ENCODE data around the gene APPL2. TPM values are rescaled to one million over a fixed set of nuclear protein-coding genes. Genes with fewer than 3 reads are reported as not detected.
A peak's percentile ranks its signal among the peaks of the same experiment; 100 is the strongest.

APPL2 gene
- total and polyA plus RNA-seq, 4 experiments from 2014 or later = 8.8 to 61.0 (median 35.6) TPM

DNA sequence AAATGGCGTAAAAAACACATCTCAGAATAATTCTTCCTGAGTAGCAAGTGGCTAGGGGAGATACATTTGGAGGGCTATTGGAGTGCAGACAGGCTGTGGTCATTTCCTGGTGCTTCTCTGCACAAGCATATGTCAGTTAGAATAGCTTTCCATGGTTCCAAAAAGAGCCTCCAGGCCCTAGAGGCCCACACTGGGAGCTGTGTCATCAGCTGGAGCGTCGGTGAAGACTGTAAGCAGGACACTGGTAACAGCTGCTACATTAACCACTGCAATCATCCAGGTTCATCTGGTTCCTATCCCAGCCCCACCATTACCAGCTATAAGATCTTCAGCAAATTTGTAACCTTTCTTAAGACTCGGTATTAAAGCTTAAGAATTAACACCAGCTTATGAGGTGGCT is 31.7 kb upstream of the APPL2 start:
- Mint-ChIP-seq H3K27me3 (peaks cover 5 to 16% of the 10 kb centered on the region in 2 donors), H3K9me3 (no peaks in the 10 kb centered on the region), H3K4me3 (no peak overlapping the region), H3K4me1 (no peaks in the 10 kb centered on the region), H3K36me3 (no peaks in the 10 kb centered on the region), H3K27ac (no peak overlapping the region)
- H3K27me3 ChIP-seq (ENCODE audit: insufficient read depth, low read length) = no peaks in the 10 kb centered on the region
- H3K9me3 ChIP-seq (ENCODE audit: control insufficient read depth in 1 of 2, low read length in 2 of 2) = no peaks in the 10 kb centered on the region
- intact Hi-C loops (cut with micrococcal nuclease) = no loop called here
- H3K27ac ChIP-seq (ENCODE audit: low read depth, low read length) = no peak overlapping the region
- ChIA-PET POLR2A (ENCODE audit: partially characterized antibody) (interaction anchor here (1.1 kb wide), 1 partner anchor 32 kb away, joined by 4 read pairs; the partner anchor contains the start of gene APPL2), CTCF (ENCODE audit: partially characterized antibody) (interaction anchor here (0.8 kb wide), 1 partner anchor 116 kb away, joined by 3 read pairs; no protein-coding TSS in a partner anchor)
- no peaks in the 10 kb centered on the region for H3K4me1 ChIP-seq (ENCODE audit: insufficient read depth, low read length)
- no peaks in the 10 kb centered on the region for H3K36me3 ChIP-seq (ENCODE audit: insufficient read depth, low read length)
- no peak overlapping the region for H3K4me3 ChIP-seq (ENCODE audit: low read length in 2 of 2)
- DNase-seq = no peak

DNA sequence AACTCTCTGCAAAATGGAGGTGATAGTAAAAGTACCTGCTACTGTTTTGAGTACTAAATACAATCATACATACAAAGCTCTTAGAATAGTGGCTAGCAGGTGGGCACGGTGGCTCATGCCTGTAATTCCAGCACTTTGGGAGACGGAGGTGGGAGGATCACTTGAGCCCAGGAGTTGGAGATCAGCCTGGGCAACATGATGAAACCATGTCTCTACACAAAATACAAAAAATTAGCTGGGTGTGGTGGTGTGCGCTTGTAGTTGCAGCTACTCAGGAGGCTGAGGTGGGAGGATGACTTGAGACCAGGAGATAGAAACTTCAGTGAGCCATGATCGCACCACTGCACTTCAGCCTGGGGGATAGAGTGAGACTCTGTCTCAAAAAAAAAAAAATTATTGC is 28.8 kb upstream of the APPL2 start:
- H3K27ac ChIP-seq (ENCODE audit: low read depth, low read length) = no peak overlapping the region
- no peaks in the 10 kb centered on the region for H3K36me3 ChIP-seq (ENCODE audit: insufficient read depth, low read length)
- intact Hi-C loops (cut with micrococcal nuclease) = no loop called here
- no peak for DNase-seq
- CTCF ChIA-PET (ENCODE audit: partially characterized antibody) = no interaction called here
- H3K4me1 Mint-ChIP-seq = no peaks in the 10 kb centered on the region
- no peak overlapping the region for H3K4me3 ChIP-seq (ENCODE audit: low read length in 2 of 2)
- H3K9me3 ChIP-seq (ENCODE audit: control insufficient read depth in 1 of 2, low read length in 2 of 2) = no peaks in the 10 kb centered on the region
- no peaks in the 10 kb centered on the region for H3K4me1 ChIP-seq (ENCODE audit: insufficient read depth, low read length)
- POLR2A ChIA-PET (ENCODE audit: partially characterized antibody) = no interaction called here
- H3K9me3 Mint-ChIP-seq = no peaks in the 10 kb centered on the region
- H3K27me3 ChIP-seq (ENCODE audit: insufficient read depth, low read length) = peaks cover 4% of the 10 kb centered on the region
- H3K27me3 Mint-ChIP-seq = peaks cover 12 to 24% of the 10 kb centered on the region in 2 donors
- H3K27ac Mint-ChIP-seq = no peak overlapping the region
- no peaks in the 10 kb centered on the region for H3K36me3 Mint-ChIP-seq
- H3K4me3 Mint-ChIP-seq = no peak overlapping the region

DNA sequence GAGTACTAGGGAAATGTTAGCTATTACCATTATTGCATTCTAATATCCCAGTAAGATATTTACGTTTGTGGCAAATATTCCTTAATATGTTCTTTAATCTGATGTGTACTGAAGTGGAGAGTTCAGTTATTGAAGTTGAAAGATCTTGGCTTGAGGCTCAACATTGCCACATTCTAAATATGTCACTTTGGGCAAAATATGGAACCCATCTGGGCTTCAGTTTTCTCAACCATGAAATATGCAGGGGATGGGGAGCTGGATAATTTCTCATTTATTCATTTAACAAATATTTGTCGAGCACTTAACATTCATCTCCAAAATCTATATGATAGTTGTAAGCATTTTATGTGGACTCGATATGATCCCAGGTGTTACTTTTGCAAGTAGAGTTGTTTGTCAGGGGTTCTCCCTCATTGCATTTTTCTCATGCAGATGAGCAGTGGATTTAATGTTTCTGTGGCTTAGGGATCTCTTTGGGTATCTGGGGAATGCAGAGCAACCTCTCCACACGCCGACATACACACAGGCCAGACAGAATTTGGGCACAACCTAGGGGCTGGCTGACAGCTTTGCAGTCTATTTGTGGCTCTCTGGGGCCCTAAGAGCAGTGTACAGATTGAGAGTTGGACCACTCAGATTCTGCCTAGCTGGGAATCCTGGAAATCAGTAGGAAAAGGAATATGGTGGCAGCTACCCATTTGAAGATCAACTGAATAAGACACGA is 26.6 kb upstream of the APPL2 start:
- H3K36me3 ChIP-seq (ENCODE audit: insufficient read depth, low read length) = no peaks in the 10 kb centered on the region
- Mint-ChIP-seq H3K27ac (no peak overlapping the region), H3K27me3 (peaks cover 13 to 25% of the 10 kb centered on the region in 2 donors), H3K9me3 (no peaks in the 10 kb centered on the region), H3K4me3 (no peak overlapping the region), H3K36me3 (no peaks in the 10 kb centered on the region), H3K4me1 (no peaks in the 10 kb centered on the region)
- no peak overlapping the region for H3K4me3 ChIP-seq (ENCODE audit: low read length in 2 of 2)
- ChIA-PET POLR2A (ENCODE audit: partially characterized antibody) (no interaction called here), CTCF (ENCODE audit: partially characterized antibody) (no interaction called here)
- no peaks in the 10 kb centered on the region for H3K9me3 ChIP-seq (ENCODE audit: control insufficient read depth in 1 of 2, low read length in 2 of 2)
- no peak overlapping the region for H3K27ac ChIP-seq (ENCODE audit: low read depth, low read length)
- DNase-seq = no peak
- H3K27me3 ChIP-seq (ENCODE audit: insufficient read depth, low read length) = peaks cover 4% of the 10 kb centered on the region
- no peaks in the 10 kb centered on the region for H3K4me1 ChIP-seq (ENCODE audit: insufficient read depth, low read length)
- intact Hi-C loops (cut with micrococcal nuclease) = no loop called here

DNA sequence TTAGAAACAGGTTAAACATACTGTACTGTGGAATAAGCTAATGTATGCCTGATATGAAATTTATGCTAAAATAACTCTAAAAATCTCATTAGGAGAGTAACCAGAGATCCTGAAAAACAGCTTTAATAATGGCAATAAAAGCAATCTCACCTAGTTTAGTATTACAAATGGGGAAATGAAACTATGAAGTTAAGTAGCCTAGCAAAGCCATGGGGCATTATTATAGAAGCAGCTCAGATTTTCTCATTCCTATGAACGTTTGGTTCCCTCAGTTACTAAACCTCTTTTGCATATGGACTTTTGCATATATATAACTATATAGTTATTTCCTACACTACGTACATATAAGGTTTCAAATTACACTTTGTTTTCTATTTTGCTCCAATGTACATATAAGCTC is 25.0 kb upstream of the APPL2 start:
- H3K36me3 ChIP-seq (ENCODE audit: insufficient read depth, low read length) = no peaks in the 10 kb centered on the region
- H3K36me3 Mint-ChIP-seq = no peaks in the 10 kb centered on the region
- H3K27ac ChIP-seq (ENCODE audit: low read depth, low read length) = no peak overlapping the region
- ChIA-PET POLR2A (ENCODE audit: partially characterized antibody) (no interaction called here), CTCF (ENCODE audit: partially characterized antibody) (interaction anchor here (1.3 kb wide), 1 partner anchor 9 kb away, joined by 3 read pairs; no protein-coding TSS in a partner anchor)
- no peaks in the 10 kb centered on the region for H3K4me1 ChIP-seq (ENCODE audit: insufficient read depth, low read length)
- H3K27me3 ChIP-seq (ENCODE audit: insufficient read depth, low read length) = peaks cover 4% of the 10 kb centered on the region
- no peak for DNase-seq
- no peaks in the 10 kb centered on the region for H3K9me3 ChIP-seq (ENCODE audit: control insufficient read depth in 1 of 2, low read length in 2 of 2)
- peaks cover 13 to 23% of the 10 kb centered on the region in 2 donors for H3K27me3 Mint-ChIP-seq
- intact Hi-C loops (cut with micrococcal nuclease) = no loop called here
- H3K4me1 Mint-ChIP-seq = no peaks in the 10 kb centered on the region
- H3K4me3 ChIP-seq (ENCODE audit: low read length in 2 of 2) = no peak overlapping the region
- no peaks in the 10 kb centered on the region for H3K9me3 Mint-ChIP-seq
- no peak overlapping the region for H3K27ac Mint-ChIP-seq
- H3K4me3 Mint-ChIP-seq = no peak overlapping the region

DNA sequence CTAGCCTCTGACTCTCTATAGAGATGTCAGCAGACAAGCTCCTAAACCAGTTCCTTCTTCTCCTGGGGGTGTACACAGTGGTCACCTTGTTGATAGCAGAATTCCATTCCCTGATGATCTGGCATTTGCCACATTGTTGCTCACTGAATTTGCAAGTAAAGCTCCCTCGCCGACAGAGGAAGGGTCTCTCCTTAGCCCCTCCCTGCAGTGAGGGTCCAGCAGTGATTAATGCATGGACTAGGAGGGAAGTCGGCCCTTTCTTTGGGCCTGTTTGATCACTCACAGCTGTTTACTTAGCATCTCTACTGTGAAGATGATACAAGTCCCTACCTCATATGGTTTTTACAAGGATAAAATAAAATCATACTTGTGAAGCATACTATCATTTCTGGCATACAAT is 23.3 kb upstream of the APPL2 start:
- no peaks in the 10 kb centered on the region for H3K36me3 ChIP-seq (ENCODE audit: insufficient read depth, low read length)
- H3K4me1 Mint-ChIP-seq = no peaks in the 10 kb centered on the region
- ChIA-PET POLR2A (ENCODE audit: partially characterized antibody) (no interaction called here), CTCF (ENCODE audit: partially characterized antibody) (no interaction called here)
- no peak for DNase-seq
- no peak overlapping the region for H3K4me3 Mint-ChIP-seq
- H3K27ac ChIP-seq (ENCODE audit: low read depth, low read length) = no peak overlapping the region
- H3K27me3 ChIP-seq (ENCODE audit: insufficient read depth, low read length) = peaks cover 4% of the 10 kb centered on the region
- H3K4me1 ChIP-seq (ENCODE audit: insufficient read depth, low read length) = no peaks in the 10 kb centered on the region
- H3K27ac Mint-ChIP-seq = no peak overlapping the region
- H3K4me3 ChIP-seq (ENCODE audit: low read length in 2 of 2) = no peak overlapping the region
- no peaks in the 10 kb centered on the region for H3K36me3 Mint-ChIP-seq
- H3K9me3 Mint-ChIP-seq = no peaks in the 10 kb centered on the region
- H3K27me3 Mint-ChIP-seq = peaks cover 16 to 23% of the 10 kb centered on the region in 2 donors
- intact Hi-C loops (cut with micrococcal nuclease) = no loop called here
- no peaks in the 10 kb centered on the region for H3K9me3 ChIP-seq (ENCODE audit: control insufficient read depth in 1 of 2, low read length in 2 of 2)

- POLR2A ChIA-PET (ENCODE audit: partially characterized antibody) = no interaction called here
- intact Hi-C loops (cut with micrococcal nuclease) = no loop called here
- H3K4me3 Mint-ChIP-seq = no peak overlapping the region
- no peak for DNase-seq
- Histone ChIP-seq H3K9me3 (ENCODE audit: control insufficient read depth in 1 of 2, low read length in 2 of 2) (no peaks in the 10 kb centered on the region), H3K4me1 (ENCODE audit: insufficient read depth, low read length) (no peaks in the 10 kb centered on the region), H3K36me3 (ENCODE audit: insufficient read depth, low read length) (no peaks in the 10 kb centered on the region), H3K4me3 (ENCODE audit: low read length in 2 of 2) (no peak overlapping the region), H3K27me3 (ENCODE audit: insufficient read depth, low read length) (peaks cover 4% of the 10 kb centered on the region), H3K27ac (ENCODE audit: low read depth, low read length) (no peak overlapping the region)
- H3K27me3 Mint-ChIP-seq = peaks cover 9 to 11% of the 10 kb centered on the region in 2 donors
- H3K36me3 Mint-ChIP-seq = no peaks in the 10 kb centered on the region
- no peak overlapping the region for H3K27ac Mint-ChIP-seq
- CTCF ChIA-PET (ENCODE audit: partially characterized antibody) = no interaction called here
- no peaks in the 10 kb centered on the region for H3K9me3 Mint-ChIP-seq
- H3K4me1 Mint-ChIP-seq = no peaks in the 10 kb centered on the region
These were observed 21.4 kb upstream of the APPL2 start for GRCh38 chr12:105257321-105257728.

- peak overlapping the region in 1 of 7 donors; percentile 22 for H3K27ac Mint-ChIP-seq
- POLR2A ChIA-PET (ENCODE audit: partially characterized antibody) = no interaction called here
- H3K4me3 Mint-ChIP-seq = no peak overlapping the region
- Histone ChIP-seq H3K4me3 (ENCODE audit: low read length in 2 of 2) (no peak overlapping the region), H3K27me3 (ENCODE audit: insufficient read depth, low read length) (peaks cover 4% of the 10 kb centered on the region), H3K27ac (ENCODE audit: low read depth, low read length) (no peak overlapping the region), H3K36me3 (ENCODE audit: insufficient read depth, low read length) (no peaks in the 10 kb centered on the region), H3K9me3 (ENCODE audit: control insufficient read depth in 1 of 2, low read length in 2 of 2) (no peaks in the 10 kb centered on the region), H3K4me1 (ENCODE audit: insufficient read depth, low read length) (no peaks in the 10 kb centered on the region)
- DNase-seq = no peak
- H3K36me3 Mint-ChIP-seq = no peaks in the 10 kb centered on the region
- H3K4me1 Mint-ChIP-seq = no peaks in the 10 kb centered on the region
- peaks cover 6 to 11% of the 10 kb centered on the region in 2 donors for H3K27me3 Mint-ChIP-seq
- intact Hi-C loops (cut with micrococcal nuclease) = no loop called here
- no peaks in the 10 kb centered on the region for H3K9me3 Mint-ChIP-seq
- CTCF ChIA-PET (ENCODE audit: partially characterized antibody) = no interaction called here
These were observed 20.9 kb upstream of the APPL2 start for GRCh38 chr12:105256921-105257320.
